Measurements from ENCODE around the gene BACE2. TPM values are rescaled to one million over a fixed set of nuclear protein-coding genes. Genes with fewer than 3 reads are reported as not detected.

Gene BACE2
- 28.4 and 34.6 TPM in 2 replicates for total RNA-seq
- 35.6 and 37.0 TPM in 2 replicates for polyA plus RNA-seq

DNA sequence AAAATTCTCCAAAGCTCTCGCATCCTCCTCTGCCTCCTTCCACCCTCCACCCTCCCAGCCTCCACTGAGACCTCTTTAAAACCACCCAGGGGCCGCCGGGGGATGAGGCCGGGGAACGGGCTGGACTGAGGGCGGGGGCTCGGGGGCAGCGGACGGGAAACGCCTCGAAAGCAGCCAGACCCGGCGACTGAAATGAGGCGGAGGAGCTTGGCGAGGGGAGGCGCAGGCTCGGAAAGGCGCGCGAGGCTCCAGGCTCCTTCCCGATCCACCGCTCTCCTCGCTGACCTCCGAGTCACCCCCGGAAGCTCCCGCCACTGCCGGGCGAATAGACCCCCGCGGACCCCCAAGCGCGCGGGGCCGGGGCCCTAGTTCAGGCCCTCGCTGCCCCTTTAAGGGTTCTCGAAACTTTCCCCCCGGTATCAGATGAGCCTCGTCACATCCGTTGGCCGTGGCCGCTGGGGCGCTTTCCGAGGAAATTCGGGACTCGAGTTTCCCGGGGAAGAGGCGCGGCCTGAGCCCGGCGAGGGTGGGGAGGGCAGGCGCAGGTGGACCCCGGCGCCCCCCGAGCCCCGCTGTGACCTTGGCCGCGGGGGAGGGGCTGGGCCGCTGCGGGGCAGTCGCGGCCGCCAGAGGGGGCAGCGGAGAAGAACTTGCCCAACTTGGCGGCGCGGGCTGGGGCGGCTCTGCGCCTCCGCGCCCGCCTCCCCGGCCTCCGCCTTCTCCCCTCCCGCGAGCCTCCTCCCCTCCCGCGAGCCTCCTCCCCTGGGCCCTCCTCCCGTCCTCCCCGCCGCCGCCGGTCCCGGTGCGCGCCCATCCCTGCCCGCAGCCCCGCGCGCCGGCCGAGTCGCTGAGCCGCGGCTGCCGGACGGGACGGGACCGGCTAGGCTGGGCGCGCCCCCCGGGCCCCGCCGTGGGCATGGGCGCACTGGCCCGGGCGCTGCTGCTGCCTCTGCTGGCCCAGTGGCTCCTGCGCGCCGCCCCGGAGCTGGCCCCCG lies at the start of gene BACE2:
BACE2 (plus strand) TSS at position 813 of the 995 bp plus-strand sequence; CDS start at position 917, 104 bp downstream.
- no peaks in the 10 kb centered on the region for H3K9me2 ChIP-seq (replicated peaks; ENCODE audit: insufficient read depth)
- no peaks in the 10 kb centered on the region for H3K9me3 ChIP-seq (ENCODE audit: low read depth)
- peak within 1 kb of the TSS; percentile 97 for H2AFZ ChIP-seq
- H3K27me3 ChIP-seq: no peaks in the 10 kb centered on the region
- peaks cover 12% of the 10 kb centered on the region for H3K4me1 ChIP-seq (ENCODE audit: insufficient read depth)
- 1% methylated on average over 42 of the region's 111 CpGs for WGBS (ENCODE audit: low lambda C conversion rate, missing lambda C conversion rate)
- peaks cover 3% of the 10 kb centered on the region for H4K20me1 ChIP-seq (ENCODE audit: insufficient read depth, poor library complexity, severe bottlenecking)
- H3K27ac ChIP-seq: peak within 1 kb of the TSS; percentile 82
- H3K4me3 ChIP-seq: peak within 1 kb of the TSS; percentile 84
- peaks cover 19% of the 10 kb centered on the region for H3K79me2 ChIP-seq
- peak; percentile 91 for DNase-seq (ENCODE audit: low spot score)
- peak within 1 kb of the TSS; percentile 99 for H3K4me2 ChIP-seq
- TF ChIP-seq, protein P1, sequence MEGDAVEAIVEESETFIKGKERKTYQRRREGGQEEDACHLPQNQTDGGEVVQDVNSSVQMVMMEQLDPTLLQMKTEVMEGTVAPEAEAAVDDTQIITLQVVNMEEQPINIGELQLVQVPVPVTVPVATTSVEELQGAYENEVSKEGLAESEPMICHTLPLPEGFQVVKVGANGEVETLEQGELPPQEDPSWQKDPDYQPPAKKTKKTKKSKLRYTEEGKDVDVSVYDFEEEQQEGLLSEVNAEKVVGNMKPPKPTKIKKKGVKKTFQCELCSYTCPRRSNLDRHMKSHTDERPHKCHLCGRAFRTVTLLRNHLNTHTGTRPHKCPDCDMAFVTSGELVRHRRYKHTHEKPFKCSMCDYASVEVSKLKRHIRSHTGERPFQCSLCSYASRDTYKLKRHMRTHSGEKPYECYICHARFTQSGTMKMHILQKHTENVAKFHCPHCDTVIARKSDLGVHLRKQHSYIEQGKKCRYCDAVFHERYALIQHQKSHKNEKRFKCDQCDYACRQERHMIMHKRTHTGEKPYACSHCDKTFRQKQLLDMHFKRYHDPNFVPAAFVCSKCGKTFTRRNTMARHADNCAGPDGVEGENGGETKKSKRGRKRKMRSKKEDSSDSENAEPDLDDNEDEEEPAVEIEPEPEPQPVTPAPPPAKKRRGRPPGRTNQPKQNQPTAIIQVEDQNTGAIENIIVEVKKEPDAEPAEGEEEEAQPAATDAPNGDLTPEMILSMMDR (IDR thresholded peaks at IDR 0.05; ENCODE audit: poor library complexity): peak; percentile 61
- TF ChIP-seq EZH2phosphoT487 (IDR thresholded peaks at IDR 0.05; ENCODE audit: low read depth, severe bottlenecking, unreplicated experiment): no peak
- TF ChIP-seq EZH2 (IDR thresholded peaks at IDR 0.05; ENCODE audit: borderline replicate concordance): no peak
- no peaks in the 10 kb centered on the region for H3K36me3 ChIP-seq (replicated peaks; ENCODE audit: insufficient read depth, low read depth)

DNA sequence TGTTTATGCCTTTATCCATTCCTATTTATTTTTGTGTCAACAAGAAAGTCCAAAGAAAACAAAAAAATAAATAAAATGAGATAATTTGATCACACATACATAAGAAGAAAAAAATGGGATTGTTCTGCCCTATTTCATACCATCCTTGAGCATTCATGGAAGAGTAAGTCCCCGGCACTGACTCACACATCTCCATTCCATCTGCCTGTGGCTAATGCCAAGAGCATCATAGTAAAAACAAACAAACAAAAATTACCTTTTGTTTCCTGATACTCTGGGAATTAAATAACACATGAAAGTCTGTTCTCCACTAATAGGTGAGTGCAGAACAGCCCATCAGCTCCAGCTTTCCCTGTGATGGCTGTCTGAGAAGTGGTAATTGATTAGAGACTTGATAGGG lies 48.1 kb upstream of the BACE2 start:
- no peak for TF ChIP-seq EZH2 (IDR thresholded peaks at IDR 0.05; ENCODE audit: borderline replicate concordance)
- no peaks in the 10 kb centered on the region for H3K9me2 ChIP-seq (replicated peaks; ENCODE audit: insufficient read depth)
- H3K4me1 ChIP-seq (ENCODE audit: insufficient read depth): no peaks in the 10 kb centered on the region
- no peaks in the 10 kb centered on the region for H3K79me2 ChIP-seq
- no peaks in the 10 kb centered on the region for H3K9me3 ChIP-seq (ENCODE audit: low read depth)
- H3K36me3 ChIP-seq (replicated peaks; ENCODE audit: insufficient read depth, low read depth): no peaks in the 10 kb centered on the region
- peaks cover 3% of the 10 kb centered on the region for H3K27me3 ChIP-seq
- no peak overlapping the region for H3K4me2 ChIP-seq
- H4K20me1 ChIP-seq (ENCODE audit: insufficient read depth, poor library complexity, severe bottlenecking): no peaks in the 10 kb centered on the region
- no peak overlapping the region for H3K4me3 ChIP-seq
- 83% methylated on average over 1 of the region's 1 CpG for WGBS (ENCODE audit: low lambda C conversion rate, missing lambda C conversion rate)
- no peak overlapping the region for H2AFZ ChIP-seq
- DNase-seq (ENCODE audit: low spot score): no peak
- H3K27ac ChIP-seq: no peak overlapping the region

DNA sequence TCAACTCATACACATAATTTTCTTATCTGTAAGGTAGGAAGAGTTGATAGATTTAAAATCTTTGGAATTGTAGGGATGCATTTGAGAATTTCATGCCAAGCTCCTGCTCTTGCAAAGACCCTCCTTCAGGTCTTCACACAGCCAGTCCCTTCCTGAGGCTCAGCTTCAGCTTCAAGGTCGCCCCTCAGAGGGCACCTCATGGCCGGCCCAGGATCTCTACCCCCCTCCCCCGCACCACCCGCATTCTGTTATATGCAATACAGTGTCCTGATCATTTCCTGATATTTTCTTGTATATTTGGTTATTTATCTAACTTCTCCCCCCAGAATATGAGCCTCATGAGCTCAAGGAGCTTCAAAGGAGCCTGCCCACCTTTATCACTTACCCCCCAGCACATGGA lies 47.0 kb upstream of the BACE2 start:
- WGBS (ENCODE audit: low lambda C conversion rate, missing lambda C conversion rate): 75% methylated on average over 4 of the region's 4 CpGs
- H3K79me2 ChIP-seq: no peaks in the 10 kb centered on the region
- H3K36me3 ChIP-seq (replicated peaks; ENCODE audit: insufficient read depth, low read depth): no peaks in the 10 kb centered on the region
- no peaks in the 10 kb centered on the region for H3K9me2 ChIP-seq (replicated peaks; ENCODE audit: insufficient read depth)
- no peak overlapping the region for H3K27ac ChIP-seq
- no peak overlapping the region for H2AFZ ChIP-seq
- no peaks in the 10 kb centered on the region for H3K9me3 ChIP-seq (ENCODE audit: low read depth)
- peaks cover 3% of the 10 kb centered on the region for H3K27me3 ChIP-seq
- H4K20me1 ChIP-seq (ENCODE audit: insufficient read depth, poor library complexity, severe bottlenecking): no peaks in the 10 kb centered on the region
- no peak for DNase-seq (ENCODE audit: low spot score)
- no peak overlapping the region for H3K4me3 ChIP-seq
- no peaks in the 10 kb centered on the region for H3K4me1 ChIP-seq (ENCODE audit: insufficient read depth)
- TF ChIP-seq EZH2 (IDR thresholded peaks at IDR 0.05; ENCODE audit: borderline replicate concordance): no peak
- TF ChIP-seq EZH2phosphoT487 (IDR thresholded peaks at IDR 0.05; ENCODE audit: low read depth, severe bottlenecking, unreplicated experiment): no peak
- TF ChIP-seq, protein P1 (IDR thresholded peaks at IDR 0.05; ENCODE audit: poor library complexity): no peak
- H3K4me2 ChIP-seq: no peak overlapping the region

DNA sequence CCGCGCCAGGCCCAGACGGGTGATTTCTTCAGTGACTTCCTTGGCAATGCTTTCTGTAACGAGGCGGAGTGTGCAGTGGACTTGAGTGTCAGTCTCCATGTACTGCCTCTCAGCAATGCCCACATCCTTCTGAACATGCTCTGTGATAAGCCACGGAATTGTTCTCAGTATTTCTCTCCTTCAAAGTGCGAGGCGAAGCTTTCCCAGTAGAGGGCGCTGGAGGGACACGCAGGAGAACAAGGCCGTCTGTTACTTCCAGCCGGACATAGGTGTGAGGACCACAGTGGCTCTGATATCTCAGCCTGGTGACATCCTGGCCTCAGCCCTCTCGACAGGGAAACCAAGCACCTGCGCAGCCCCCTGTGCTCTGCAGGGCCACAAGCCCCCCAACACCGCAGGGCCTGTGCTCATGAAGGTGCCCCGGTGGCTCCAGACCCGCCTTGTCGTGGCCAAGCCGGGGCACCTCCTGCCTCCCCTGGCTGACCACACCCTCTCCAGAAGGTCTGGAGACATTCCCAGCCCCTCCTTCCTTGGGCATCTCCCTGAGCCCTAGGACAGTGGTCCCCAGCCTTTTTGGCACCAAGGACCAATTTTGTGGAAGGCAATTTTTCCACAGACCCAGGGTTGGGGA lies 46.1 kb upstream of the BACE2 start:
- Histone ChIP-seq H3K79me2 (no peaks in the 10 kb centered on the region), H3K27me3 (peaks cover 3% of the 10 kb centered on the region), H3K4me1 (ENCODE audit: insufficient read depth) (no peaks in the 10 kb centered on the region), H2AFZ (no peak overlapping the region), H4K20me1 (ENCODE audit: insufficient read depth, poor library complexity, severe bottlenecking) (no peaks in the 10 kb centered on the region), H3K9me3 (ENCODE audit: low read depth) (no peaks in the 10 kb centered on the region), H3K4me3 (no peak overlapping the region), H3K36me3 (replicated peaks; ENCODE audit: insufficient read depth, low read depth) (no peaks in the 10 kb centered on the region), H3K9me2 (replicated peaks; ENCODE audit: insufficient read depth) (no peaks in the 10 kb centered on the region), H3K27ac (no peak overlapping the region), H3K4me2 (no peak overlapping the region)
- 49% methylated on average over 19 of the region's 19 CpGs for WGBS (ENCODE audit: low lambda C conversion rate, missing lambda C conversion rate)
- DNase-seq (ENCODE audit: low spot score): peak; percentile 89
- TF ChIP-seq, protein P1 (IDR thresholded peaks at IDR 0.05; ENCODE audit: poor library complexity): peak; percentile 74
- no peak for TF ChIP-seq EZH2 (IDR thresholded peaks at IDR 0.05; ENCODE audit: borderline replicate concordance)
